Measurements from ENCODE around the gene PCGF1. TPM values are rescaled to one million over a fixed set of nuclear protein-coding genes. Genes with fewer than 3 reads are reported as not detected.
A peak's percentile ranks its signal among the peaks of the same experiment; 100 is the strongest.

PCGF1 gene
- 15.7 TPM for polyA plus RNA-seq (2013, experiment 1 of 4)
- 12.8 TPM for polyA plus RNA-seq (2013, experiment 2 of 4)
- polyA plus RNA-seq (2013, experiment 3 of 4): 14.3 TPM
- polyA plus RNA-seq (2013, experiment 4 of 4): 20.1 TPM

DNA sequence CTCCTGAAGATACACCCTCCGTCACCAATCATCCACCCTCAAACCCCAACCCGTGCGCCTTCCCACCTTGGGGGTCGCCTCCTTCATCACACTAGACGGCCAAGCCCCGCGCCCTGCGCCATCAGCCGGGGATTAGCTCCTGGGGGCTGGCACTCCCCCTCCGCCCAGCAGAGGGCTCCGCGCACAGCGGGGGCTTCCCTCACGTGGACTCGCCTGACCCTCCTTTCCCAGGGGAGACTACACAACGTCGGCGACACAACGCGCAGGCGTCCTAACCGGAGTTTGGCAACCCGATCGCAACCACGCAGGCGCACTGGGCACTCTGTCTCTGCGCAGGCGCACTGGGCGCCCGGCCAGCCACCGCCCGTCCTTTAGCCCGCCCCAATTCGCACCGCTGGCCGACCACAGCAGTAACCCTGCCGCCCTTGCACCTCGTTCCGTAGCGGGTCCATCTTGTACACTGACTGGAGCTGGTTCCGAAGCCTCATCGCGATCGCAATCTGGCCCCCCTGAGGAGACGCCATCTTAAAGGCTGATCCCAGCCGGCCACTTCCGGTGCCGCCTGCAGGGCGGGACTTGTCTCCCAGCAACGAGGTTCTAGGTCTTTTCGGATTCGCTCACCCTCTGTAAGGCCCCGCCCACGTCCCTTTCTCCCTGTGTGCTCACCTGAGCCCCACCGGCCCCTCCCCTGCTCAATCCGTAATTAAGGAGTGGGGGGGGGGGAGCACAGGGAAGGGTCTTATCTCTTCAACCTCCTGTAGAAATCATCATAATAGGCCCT is at the start of gene PCGF1:
Gene PCGF1 (minus strand): TSS at position 551 of the 781 bp plus-strand sequence. CDS start 27 bp downstream, at position 524.
- Histone ChIP-seq H3K4me3 (ENCODE audit: insufficient read depth, low read depth, low read length) (peak within 1 kb of the TSS; percentile 52), H3K4me1 (ENCODE audit: control insufficient read depth, insufficient read depth, low read length) (peaks cover 15% of the 10 kb centered on the region), H3K27ac (ENCODE audit: insufficient read depth, low read depth, low read length, poor library complexity, severe bottlenecking) (peak within 1 kb of the TSS; percentile 17), H3K36me3 (ENCODE audit: control insufficient read depth, insufficient read depth, low read length) (peaks cover 5% of the 10 kb centered on the region), H3K9me3 (ENCODE audit: control insufficient read depth, low read length) (no peaks in the 10 kb centered on the region), H3K27me3 (ENCODE audit: control insufficient read depth, insufficient read depth, low read length, poor library complexity, severe bottlenecking) (peaks cover 85% of the 10 kb centered on the region)
- 0% methylated on average over 54 to 56 of the region's 56 CpGs for WGBS, 2 experiments

- Histone ChIP-seq H3K4me3 (ENCODE audit: insufficient read depth, low read depth, low read length) (no peak overlapping the region), H3K4me1 (ENCODE audit: control insufficient read depth, insufficient read depth, low read length) (peaks cover 11% of the 10 kb centered on the region), H3K36me3 (ENCODE audit: control insufficient read depth, insufficient read depth, low read length) (no peaks in the 10 kb centered on the region), H3K9me3 (ENCODE audit: control insufficient read depth, low read length) (no peaks in the 10 kb centered on the region), H3K27ac (ENCODE audit: insufficient read depth, low read depth, low read length, poor library complexity, severe bottlenecking) (no peak overlapping the region), H3K27me3 (ENCODE audit: control insufficient read depth, insufficient read depth, low read length, poor library complexity, severe bottlenecking) (peaks cover 36% of the 10 kb centered on the region)
- WGBS, 2 experiments: 94 to 97% methylated on average over 6 of the region's 6 CpGs
Observed at GRCh38 chr2:74556831-74557370, 49.4 kb upstream of the PCGF1 start.

DNA sequence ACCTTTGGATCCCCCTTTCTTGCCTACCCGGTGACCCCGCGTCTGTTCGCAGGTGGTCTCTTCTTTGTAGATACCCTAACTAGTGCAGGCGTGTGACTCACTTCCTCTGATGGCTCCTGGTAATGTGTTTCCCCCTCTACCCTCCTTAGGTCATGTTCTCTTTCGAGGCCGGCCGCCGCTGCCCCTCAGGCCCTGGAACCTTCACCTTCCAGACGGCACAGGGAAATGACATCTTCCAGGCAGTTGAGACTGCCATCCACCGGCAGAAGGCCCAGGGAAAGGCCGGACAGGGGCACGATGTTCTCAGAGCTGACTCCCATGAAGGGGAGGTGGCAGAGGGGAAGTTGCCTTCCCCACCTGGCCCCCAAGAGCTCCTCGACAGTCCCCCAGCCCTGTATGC is 48.7 kb upstream of the PCGF1 start:
- Histone ChIP-seq H3K4me3 (ENCODE audit: insufficient read depth, low read depth, low read length) (no peak overlapping the region), H3K36me3 (ENCODE audit: control insufficient read depth, insufficient read depth, low read length) (no peaks in the 10 kb centered on the region), H3K27ac (ENCODE audit: insufficient read depth, low read depth, low read length, poor library complexity, severe bottlenecking) (no peak overlapping the region), H3K27me3 (ENCODE audit: control insufficient read depth, insufficient read depth, low read length, poor library complexity, severe bottlenecking) (peaks cover 31% of the 10 kb centered on the region), H3K4me1 (ENCODE audit: control insufficient read depth, insufficient read depth, low read length) (peaks cover 13% of the 10 kb centered on the region), H3K9me3 (ENCODE audit: control insufficient read depth, low read length) (no peaks in the 10 kb centered on the region)
- WGBS, 2 experiments: 91% methylated on average over 14 of the region's 14 CpGs

GRCh38 chr2:74555610-74556103 is 48.2 kb upstream of the PCGF1 start:
- Histone ChIP-seq H3K36me3 (ENCODE audit: control insufficient read depth, insufficient read depth, low read length) (no peaks in the 10 kb centered on the region), H3K4me1 (ENCODE audit: control insufficient read depth, insufficient read depth, low read length) (peaks cover 13% of the 10 kb centered on the region), H3K27ac (ENCODE audit: insufficient read depth, low read depth, low read length, poor library complexity, severe bottlenecking) (no peak overlapping the region), H3K9me3 (ENCODE audit: control insufficient read depth, low read length) (no peaks in the 10 kb centered on the region), H3K4me3 (ENCODE audit: insufficient read depth, low read depth, low read length) (peak overlapping the region; percentile 84), H3K27me3 (ENCODE audit: control insufficient read depth, insufficient read depth, low read length, poor library complexity, severe bottlenecking) (peaks cover 31% of the 10 kb centered on the region)
- 65 to 68% methylated on average over 17 of the region's 17 CpGs for WGBS, 2 experiments

- H3K27ac ChIP-seq (ENCODE audit: insufficient read depth, low read depth, low read length, poor library complexity, severe bottlenecking): no peak overlapping the region
- H3K4me3 ChIP-seq (ENCODE audit: insufficient read depth, low read depth, low read length): peak overlapping the region; percentile 84
- H3K27me3 ChIP-seq (ENCODE audit: control insufficient read depth, insufficient read depth, low read length, poor library complexity, severe bottlenecking): peaks cover 29% of the 10 kb centered on the region
- H3K9me3 ChIP-seq (ENCODE audit: control insufficient read depth, low read length): no peaks in the 10 kb centered on the region
- H3K4me1 ChIP-seq (ENCODE audit: control insufficient read depth, insufficient read depth, low read length): peaks cover 15% of the 10 kb centered on the region
- 1% methylated on average over 58 of the region's 58 CpGs for WGBS, 2 experiments
- H3K36me3 ChIP-seq (ENCODE audit: control insufficient read depth, insufficient read depth, low read length): no peaks in the 10 kb centered on the region
Observed at GRCh38 chr2:74554820-74555531, 47.5 kb upstream of the PCGF1 start.

DNA sequence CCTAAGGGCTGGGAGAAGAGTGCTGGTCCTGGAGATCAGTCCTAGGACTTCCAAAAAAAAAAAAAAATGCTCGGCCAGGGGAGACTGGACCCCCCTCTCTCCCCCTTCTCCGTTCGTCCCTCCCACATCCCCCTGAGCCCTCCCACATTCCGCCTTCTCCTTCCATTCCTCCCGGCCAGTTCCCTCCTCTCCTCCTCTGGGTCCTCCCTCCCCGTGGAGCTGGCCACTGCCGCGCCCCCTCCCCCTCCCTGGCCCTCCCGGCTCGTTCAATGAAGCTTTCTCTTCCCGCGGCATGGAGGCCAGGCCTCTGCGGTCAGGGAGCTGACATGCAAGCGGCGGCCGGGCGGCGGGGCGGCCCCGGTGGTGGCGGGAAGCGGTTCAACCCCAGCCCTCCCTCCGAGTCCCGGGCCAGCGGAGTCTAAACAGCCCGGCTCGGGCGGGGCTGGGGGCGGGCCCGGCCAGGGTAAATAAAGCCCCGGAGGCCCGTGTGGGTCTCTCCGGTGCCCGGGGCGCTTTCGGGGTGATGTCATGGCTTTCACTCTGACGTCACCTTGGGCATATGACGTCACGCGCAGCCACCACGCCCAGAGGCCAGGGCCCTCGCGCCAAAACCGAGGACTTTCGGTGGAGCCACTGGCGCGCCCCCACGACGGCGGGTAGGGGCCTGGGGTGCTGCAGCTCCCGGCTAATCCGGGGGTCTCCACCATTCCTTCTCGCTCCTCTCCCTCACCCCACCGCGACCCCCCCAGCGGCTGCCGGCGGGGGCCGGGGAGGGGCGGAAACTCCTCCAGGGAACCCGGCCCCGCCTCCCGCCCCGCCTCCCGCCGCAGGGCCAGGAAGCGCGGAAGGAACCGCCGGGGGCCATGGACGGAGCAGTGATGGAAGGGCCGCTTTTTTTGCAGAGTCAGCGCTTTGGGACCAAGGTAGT is 46.7 kb upstream of the PCGF1 start, which contains the start of the genes DOK1 and LOXL3:
Gene DOK1 (plus strand): TSS at position 829 of the 928 bp plus-strand sequence. CDS start 35 bp downstream, at position 864.
Gene LOXL3 (minus strand): TSS at position 51 of the 928 bp plus-strand sequence. CDS start 1,308 bp downstream, outside the sequence.
- 0% methylated on average over 73 of the region's 73 CpGs for WGBS, 2 experiments
- H3K27me3 ChIP-seq (ENCODE audit: control insufficient read depth, insufficient read depth, low read length, poor library complexity, severe bottlenecking): peaks cover 31% of the 10 kb centered on the region
- peak within 1 kb of the TSS; percentile 84 for H3K4me3 ChIP-seq (ENCODE audit: insufficient read depth, low read depth, low read length)
- H3K27ac ChIP-seq (ENCODE audit: insufficient read depth, low read depth, low read length, poor library complexity, severe bottlenecking): peak within 1 kb of the TSS; percentile 98
- peaks cover 23% of the 10 kb centered on the region for H3K4me1 ChIP-seq (ENCODE audit: control insufficient read depth, insufficient read depth, low read length)
- H3K36me3 ChIP-seq (ENCODE audit: control insufficient read depth, insufficient read depth, low read length): no peaks in the 10 kb centered on the region
- H3K9me3 ChIP-seq (ENCODE audit: control insufficient read depth, low read length): no peaks in the 10 kb centered on the region

DNA sequence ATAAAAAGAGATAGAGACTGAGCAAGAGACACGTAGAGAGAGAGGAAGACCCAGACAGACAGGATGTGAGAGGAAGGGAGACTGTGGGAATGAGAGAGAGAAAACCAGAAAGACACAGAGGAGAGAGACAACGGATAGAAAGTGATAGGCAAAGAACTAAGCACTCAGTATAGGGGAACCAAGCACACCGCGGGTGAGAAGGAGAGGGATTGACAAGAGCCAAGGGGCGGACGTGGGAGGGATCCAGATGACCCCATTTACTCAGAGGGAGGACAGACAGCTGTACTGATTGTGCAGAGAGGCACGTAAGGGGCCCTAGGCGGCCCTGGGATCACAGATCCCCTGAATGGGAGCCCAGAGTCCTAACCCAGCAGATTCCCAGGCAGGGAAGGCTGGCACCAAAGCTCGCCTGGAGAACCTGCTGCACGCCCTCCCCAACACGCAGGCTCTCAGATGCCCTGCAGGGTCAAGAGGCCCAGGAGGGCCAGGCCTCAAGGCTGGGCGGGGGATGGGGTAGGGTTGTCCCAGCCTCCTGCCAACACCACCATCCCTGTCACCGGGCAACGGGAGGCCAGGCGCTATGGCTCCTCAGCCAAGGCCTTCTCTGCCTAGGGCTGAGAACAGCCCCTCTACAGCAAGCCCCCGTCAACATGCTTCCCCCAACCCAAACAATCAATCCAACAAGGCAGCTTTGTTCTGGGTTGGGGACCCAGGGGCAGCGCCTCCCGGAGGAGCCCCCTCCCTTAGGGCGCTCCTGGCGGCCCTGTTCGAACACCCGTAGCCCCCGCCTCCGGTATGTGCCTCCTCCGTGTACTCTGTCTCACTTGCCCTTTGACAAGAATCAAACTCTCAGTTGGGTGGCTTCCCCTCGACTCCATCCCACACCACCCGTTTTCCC is 45.7 kb upstream of the PCGF1 start:
- H3K9me3 ChIP-seq (ENCODE audit: control insufficient read depth, low read length): no peaks in the 10 kb centered on the region
- H3K27me3 ChIP-seq (ENCODE audit: control insufficient read depth, insufficient read depth, low read length, poor library complexity, severe bottlenecking): peaks cover 41% of the 10 kb centered on the region
- H3K4me1 ChIP-seq (ENCODE audit: control insufficient read depth, insufficient read depth, low read length): peaks cover 29% of the 10 kb centered on the region
- H3K36me3 ChIP-seq (ENCODE audit: control insufficient read depth, insufficient read depth, low read length): no peaks in the 10 kb centered on the region
- peak overlapping the region; percentile 84 for H3K4me3 ChIP-seq (ENCODE audit: insufficient read depth, low read depth, low read length)
- 5 to 6% methylated on average over 27 of the region's 27 CpGs for WGBS, 2 experiments
- peak overlapping the region; percentile 98 for H3K27ac ChIP-seq (ENCODE audit: insufficient read depth, low read depth, low read length, poor library complexity, severe bottlenecking)

- Histone ChIP-seq H3K27me3 (ENCODE audit: control insufficient read depth, insufficient read depth, low read length, poor library complexity, severe bottlenecking) (peaks cover 50% of the 10 kb centered on the region), H3K4me1 (ENCODE audit: control insufficient read depth, insufficient read depth, low read length) (peaks cover 30% of the 10 kb centered on the region), H3K27ac (ENCODE audit: insufficient read depth, low read depth, low read length, poor library complexity, severe bottlenecking) (no peak overlapping the region), H3K36me3 (ENCODE audit: control insufficient read depth, insufficient read depth, low read length) (no peaks in the 10 kb centered on the region), H3K9me3 (ENCODE audit: control insufficient read depth, low read length) (no peaks in the 10 kb centered on the region), H3K4me3 (ENCODE audit: insufficient read depth, low read depth, low read length) (no peak overlapping the region)
- 88% methylated on average over 21 of the region's 21 CpGs for WGBS, 2 experiments
Observed at GRCh38 chr2:74551942-74552913, 44.7 kb upstream of the PCGF1 start.
